Ovary (tissue), 9 donors: ENCODE measurements around the gene PTPRN. TPM values are rescaled to one million over a fixed set of nuclear protein-coding genes. Genes with fewer than 3 reads are reported as not detected.

ENCODE experiments used
- DNase-seq, 5 donors: peaks; one replicate each; pipeline ENCODE4 v3.0.0-alpha.2; 2019 to 2020
- H3K27ac ChIP-seq, 2 donors: fragments of 200-600 bp; one replicate each; pipeline versions ENCODE4 v1.5.1 to v1.8.0; 2019 to 2022
- H3K27me3 ChIP-seq: fragments of 200-600 bp; one replicate; pipeline ENCODE4 v1.8.0; 2022
- H3K36me3 ChIP-seq: fragments of 200-600 bp; sonication (generic); one replicate; pipeline ENCODE4 v1.5.1; 2019
- H3K4me1 ChIP-seq: one replicate; pipeline ENCODE4 v1.8.1; 2013; ENCODE audit warnings: mild to moderate bottlenecking, moderate library complexity; ENCODE audit not compliant: insufficient read depth
- H3K4me3 ChIP-seq: fragments of 200-600 bp; sonication (generic); one replicate; pipeline ENCODE4 v1.5.1; 2017
- H3K9me3 ChIP-seq, 2 donors: fragments of 200-600 bp in 1 of 2; sonication (generic) in 1 of 2; one replicate each; pipeline versions ENCODE4 v1.5.1 to v1.8.1; 2013 to 2019; ENCODE audit warnings: mild to moderate bottlenecking in 1 of 2, moderate library complexity in 1 of 2
- EP300 ChIP-seq: sonication (generic); formaldehyde crosslinking; IDR thresholded peaks from one replicate; pipeline ENCODE4 v1.6.1; 2017; ENCODE audit warnings: antibody characterized with exemption
- POLR2A ChIP-seq: fragments of 450-650 bp; IDR thresholded peaks from one replicate; pipeline ENCODE4 v1.6.1; 2017; ENCODE audit warnings: antibody characterized with exemption, mild to moderate bottlenecking, moderate library complexity
- WGBS, 3 donors: extraction: QIAGEN DNeasy Blood & Tissue Kit in 1 of 3; methylation state at CpG; one replicate each; pipeline versions ENCODE4 v1.1.5 to v1.1.7; 2013 to 2017; 5-methylcytosine and 5-hydroxymethylcytosine counted together
- intact Hi-C, 4 donors: fragments of 100-400 bp; cut with DNase I; formaldehyde crosslinking; loops; one replicate each; pipeline versions ENCODE4 v1.11.0 to v1.15.1; 2022 to 2023
- polyA plus RNA-seq, 2 donors: library from polyadenylated mRNA; stranded (reverse); fragments of 200-250 nt in 1 of 2; fragments of 350-450 nt in 1 of 2; fragmentation: Illumina TruSeq in 1 of 2; extraction: RNeasy Lipid Tissue Mini Kit (QIAGEN cat#74804) in 1 of 2; gene quantifications; one replicate each; pipeline ENCODE4 v1.2.3, GENCODE V29; 2013 to 2014
- total RNA-seq, 7 donors: library from RNA; depleted of rRNA in 2 of 7; stranded (reverse); fragments of >200 nt in 2 of 7; fragmentation: NEBNext Ultra II Directional in 3 of 7; extraction: Animal tissue kit (Norgen Biotek cat#: 25700) in 3 of 7; gene quantifications; one replicate each; pipeline versions ENCODE4 v1.1.0 to v1.2.4, GENCODE V29; 2016 to 2023
- TF ChIP-seq, protein P1 (sequence below), 3 donors: fragments of 450-650 bp in 2 of 3; fragments of 200-600 bp in 1 of 3; IDR thresholded peaks; one replicate each; pipeline versions ENCODE4 v1.5.1 to v1.8.0; 2016 to 2022; ENCODE audit warnings: antibody characterized with exemption in 3 of 3, mild to moderate bottlenecking in 1 of 3
- donor health status: DM: no; HTN: no; CAD: no; lungs with moderate emphysema.
- donor health status: DM: no; HTN: no; CAD: no.
- donor health status: Bipolar disorder and iron deficiency.
- donor health status: DM: yes; HTN: yes; CAD: no.
- donor health status: DM: no; HTN: no; CAD: no.
- donor health status: DM: yes; HTN: yes; CAD: no.

The PTPRN gene
- total and polyA plus RNA-seq, 9 donors, result 0.08 to 2.3 (median 0.81) TPM; not detected in 1

DNA sequence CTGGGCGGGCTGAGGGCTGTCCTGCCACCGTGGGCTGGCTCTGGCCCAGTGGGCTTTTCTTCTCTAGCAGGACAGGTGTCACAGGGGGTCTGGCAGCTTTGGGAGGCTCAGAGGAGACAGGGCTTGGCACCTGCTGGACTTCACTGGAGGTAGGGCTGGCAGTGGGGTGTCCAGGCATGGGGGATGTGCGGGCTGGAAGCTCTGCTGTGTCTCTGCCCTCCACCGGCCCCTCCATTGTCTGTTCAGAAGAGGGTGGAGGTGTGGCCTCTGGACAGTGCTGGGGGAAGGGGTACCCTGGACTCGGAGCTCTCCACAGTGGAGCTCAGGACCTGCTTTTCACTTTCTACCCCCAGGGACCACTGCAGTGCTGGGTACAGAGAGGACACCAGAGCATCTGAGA is 9.2 kb downstream of the PTPRN start:
- no peak overlapping the region for H3K27ac ChIP-seq
- H3K4me3 ChIP-seq, result no peak overlapping the region
- 50 to 54% (median 53%) methylated on average over 5 of the region's 5 CpGs for WGBS, 3 donors
- no peaks in the 10 kb centered on the region for H3K27me3 ChIP-seq
- peaks cover 3% of the 10 kb centered on the region for H3K4me1 ChIP-seq
- intact Hi-C loops, result no loop called here
- DNase-seq, result peak in 1 of 5 donors; percentile 18
- no peaks in the 10 kb centered on the region for H3K36me3 ChIP-seq
- no peaks in the 10 kb centered on the region for H3K9me3 ChIP-seq
- no peak for TF ChIP-seq POLR2A
- TF ChIP-seq, protein P1, sequence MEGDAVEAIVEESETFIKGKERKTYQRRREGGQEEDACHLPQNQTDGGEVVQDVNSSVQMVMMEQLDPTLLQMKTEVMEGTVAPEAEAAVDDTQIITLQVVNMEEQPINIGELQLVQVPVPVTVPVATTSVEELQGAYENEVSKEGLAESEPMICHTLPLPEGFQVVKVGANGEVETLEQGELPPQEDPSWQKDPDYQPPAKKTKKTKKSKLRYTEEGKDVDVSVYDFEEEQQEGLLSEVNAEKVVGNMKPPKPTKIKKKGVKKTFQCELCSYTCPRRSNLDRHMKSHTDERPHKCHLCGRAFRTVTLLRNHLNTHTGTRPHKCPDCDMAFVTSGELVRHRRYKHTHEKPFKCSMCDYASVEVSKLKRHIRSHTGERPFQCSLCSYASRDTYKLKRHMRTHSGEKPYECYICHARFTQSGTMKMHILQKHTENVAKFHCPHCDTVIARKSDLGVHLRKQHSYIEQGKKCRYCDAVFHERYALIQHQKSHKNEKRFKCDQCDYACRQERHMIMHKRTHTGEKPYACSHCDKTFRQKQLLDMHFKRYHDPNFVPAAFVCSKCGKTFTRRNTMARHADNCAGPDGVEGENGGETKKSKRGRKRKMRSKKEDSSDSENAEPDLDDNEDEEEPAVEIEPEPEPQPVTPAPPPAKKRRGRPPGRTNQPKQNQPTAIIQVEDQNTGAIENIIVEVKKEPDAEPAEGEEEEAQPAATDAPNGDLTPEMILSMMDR (IDR thresholded peaks at IDR 0.05), result no peak
- no peak for TF ChIP-seq EP300

DNA sequence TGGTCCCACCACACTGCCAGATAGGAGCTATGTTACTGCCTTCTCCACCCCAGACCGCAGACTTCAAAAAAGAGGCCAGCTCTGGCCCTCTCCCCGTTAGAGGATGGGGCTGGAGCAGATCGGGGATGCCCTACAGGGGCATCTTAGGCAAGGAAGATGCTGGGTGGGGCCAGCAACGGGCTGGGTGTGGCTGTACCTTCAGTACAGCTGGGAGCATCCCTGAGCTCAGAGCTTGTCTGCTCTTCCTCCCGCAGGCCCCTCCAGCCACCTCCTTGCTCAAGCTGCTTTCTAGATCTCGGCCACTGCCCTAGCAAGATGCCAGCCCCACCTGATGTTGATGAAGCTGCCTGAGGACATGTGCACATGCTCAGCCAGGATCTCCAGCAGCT is 9.8 kb downstream of the PTPRN start:
- TF ChIP-seq POLR2A (no peak), EP300 (no peak)
- DNase-seq, result no peak

GRCh38 chr2:219298759-219299371 is 10.3 kb downstream of the PTPRN start:
- intact Hi-C loops, result loop anchor here in 3 of 4 donors (5.0 to 10.0 kb wide), 3 partner anchors 54 to 242 kb away; partner anchors contain the start of genes NHEJ1 (in 2 of the 3), GLB1L (in 1 of the 3) and STK16 (in 1 of the 3)

More for the DNA sequence above, 9.8 kb downstream of the PTPRN start:
- Histone ChIP-seq H3K4me3 (no peak overlapping the region), H3K36me3 (no peaks in the 10 kb centered on the region), H3K27ac (no peak overlapping the region), H3K9me3 (no peaks in the 10 kb centered on the region), H3K27me3 (no peaks in the 10 kb centered on the region), H3K4me1 (peaks cover 3% of the 10 kb centered on the region)
- WGBS, 3 donors, result 73 to 83% (median 74%) methylated on average over 6 of the region's 6 CpGs
- intact Hi-C loops, result loop anchor here in 3 of 4 donors (5.0 to 10.0 kb wide), 3 partner anchors 55 to 242 kb away; partner anchors contain the start of genes NHEJ1 (in 2 of the 3), GLB1L (in 1 of the 3) and STK16 (in 1 of the 3)

DNA sequence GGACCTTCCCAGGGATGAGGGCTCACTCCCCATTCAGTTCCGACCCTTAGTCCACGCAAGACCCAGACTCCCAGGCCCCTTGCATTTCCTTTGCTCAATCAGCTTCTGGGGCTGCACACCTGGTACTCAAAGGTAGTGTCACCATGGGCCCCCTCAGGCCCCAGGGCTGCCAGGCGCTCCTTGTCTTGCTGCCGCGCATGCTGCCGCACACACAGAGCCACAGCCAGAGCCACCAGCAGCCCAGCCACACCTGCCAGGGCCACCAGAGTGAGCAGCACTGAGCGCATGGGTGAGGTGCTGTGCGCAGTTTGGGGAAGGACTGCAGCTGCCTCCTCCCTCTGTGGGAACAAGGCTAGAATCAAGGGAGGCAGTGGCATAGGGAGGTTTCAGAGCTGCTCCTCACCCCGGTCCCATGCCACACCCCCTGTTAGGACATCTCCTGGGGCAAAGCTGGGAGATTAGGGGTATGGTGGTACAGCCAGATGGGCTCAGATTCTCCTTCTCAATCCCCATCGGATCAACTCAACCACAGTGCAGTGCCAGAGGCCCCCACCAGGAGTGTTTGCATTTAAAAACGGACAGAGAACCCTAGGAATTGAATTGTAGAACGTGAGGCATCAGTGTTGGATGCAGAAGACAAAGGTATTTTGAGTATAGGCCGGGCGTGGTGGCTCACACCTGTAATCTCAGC is 11.3 kb downstream of the PTPRN start:
- intact Hi-C loops, result loop anchor here in 3 of 4 donors (5.0 to 10.0 kb wide), 3 partner anchors 53 to 241 kb away; partner anchors contain the start of genes NHEJ1 (in 2 of the 3), GLB1L (in 1 of the 3) and STK16 (in 1 of the 3)
- Histone ChIP-seq H3K4me3 (no peak overlapping the region), H3K9me3 (no peaks in the 10 kb centered on the region), H3K36me3 (no peaks in the 10 kb centered on the region), H3K27ac (no peak overlapping the region), H3K4me1 (peaks cover 3% of the 10 kb centered on the region), H3K27me3 (no peaks in the 10 kb centered on the region)
- TF ChIP-seq EP300 (no peak), POLR2A (no peak)
- TF ChIP-seq, protein P1 (IDR thresholded peaks at IDR 0.05), result no peak
- peak in 1 of 5 donors; percentile 25 for DNase-seq
- 75 to 81% (median 76%) methylated on average over 14 of the region's 14 CpGs for WGBS, 3 donors

More at GRCh38 chr2:219298759-219299371, 10.3 kb downstream of the PTPRN start:
- WGBS, 3 donors, result 19 to 24% (median 21%) methylated on average over 13 to 15 of the region's 15 CpGs
- H3K27me3 ChIP-seq, result no peaks in the 10 kb centered on the region
- H3K4me1 ChIP-seq, result peaks cover 3% of the 10 kb centered on the region
- DNase-seq, result peak; percentile 77 to 93 (median 89)
- TF ChIP-seq, protein P1 (IDR thresholded peaks at IDR 0.05), result peak; percentile 89 to 96 (median 91)
- no peak for TF ChIP-seq EP300
- no peak for TF ChIP-seq POLR2A
- H3K9me3 ChIP-seq, result no peaks in the 10 kb centered on the region
- no peak overlapping the region for H3K27ac ChIP-seq
- no peaks in the 10 kb centered on the region for H3K36me3 ChIP-seq
- no peak overlapping the region for H3K4me3 ChIP-seq
